ENCODE measurements around the gene MN1. TPM values are rescaled to one million over a fixed set of nuclear protein-coding genes. Genes with fewer than 3 reads are reported as not detected.
A peak's percentile ranks its signal among the peaks of the same experiment; 100 is the strongest.

MN1 gene
- total RNA-seq, 1 donor, result 55.9 TPM

GRCh38 chr22:27785831-27786230, 15.7 kb downstream of the MN1 start:
- DNase-seq (ENCODE audit: low read depth), result no peak
- no peak for TF ChIP-seq CTCF (IDR thresholded peaks at IDR 0.05; ENCODE audit: insufficient read depth, low read length)
- H3K4me3 ChIP-seq (ENCODE audit: low read depth, low read length), result no peak overlapping the region

GRCh38 chr22:27784120-27784475, 17.5 kb downstream of the MN1 start:
- TF ChIP-seq CTCF (IDR thresholded peaks at IDR 0.05; ENCODE audit: insufficient read depth, low read length), result no peak
- no peak for DNase-seq (ENCODE audit: low read depth)
- no peak overlapping the region for H3K4me3 ChIP-seq (ENCODE audit: low read depth, low read length)

GRCh38 chr22:27783436-27784119, 18.0 kb downstream of the MN1 start:
- TF ChIP-seq CTCF (IDR thresholded peaks at IDR 0.05; ENCODE audit: insufficient read depth, low read length), result no peak
- DNase-seq (ENCODE audit: low read depth), result no peak
- no peak overlapping the region for H3K4me3 ChIP-seq (ENCODE audit: low read depth, low read length)

GRCh38 chr22:27782088-27782487, 19.5 kb downstream of the MN1 start:
- TF ChIP-seq CTCF (IDR thresholded peaks at IDR 0.05; ENCODE audit: insufficient read depth, low read length), result no peak
- no peak for DNase-seq (ENCODE audit: low read depth)

GRCh38 chr22:27780161-27780575, 21.4 kb downstream of the MN1 start:
- DNase-seq (ENCODE audit: low read depth), result peak; percentile 67
- TF ChIP-seq CTCF (IDR thresholded peaks at IDR 0.05; ENCODE audit: insufficient read depth, low read length), result no peak
- H3K4me3 ChIP-seq (ENCODE audit: low read depth, low read length), result no peak overlapping the region

More at GRCh38 chr22:27782088-27782487, 19.5 kb downstream of the MN1 start:
- H3K4me3 ChIP-seq (ENCODE audit: low read depth, low read length), result no peak overlapping the region

- H3K4me3 ChIP-seq (ENCODE audit: low read depth, low read length), result no peak overlapping the region
- TF ChIP-seq CTCF (IDR thresholded peaks at IDR 0.05; ENCODE audit: insufficient read depth, low read length), result no peak
- no peak for DNase-seq (ENCODE audit: low read depth)
These were observed 21.9 kb downstream of the MN1 start for GRCh38 chr22:27779643-27780042.
